22Rv1 (cell line): ENCODE measurements around the gene ARMC2.

Experiments used
- H3K27ac ChIP-seq: fragments of 450-650 bp; 2 replicates; pipeline ENCODE4 v1.5.1; 2017
- ZFX ChIP-seq: fragments of 450-650 bp; IDR thresholded peaks from 2 replicates; pipeline ENCODE4 v1.6.1; 2017; ENCODE audit warnings: antibody characterized with exemption, borderline replicate concordance
- TF ChIP-seq, protein P1 (sequence below): fragments of 450-650 bp; IDR thresholded peaks from 2 replicates; pipeline ENCODE4 v1.5.1; 2017; ENCODE audit warnings: mild to moderate bottlenecking

The ARMC2 gene

DNA sequence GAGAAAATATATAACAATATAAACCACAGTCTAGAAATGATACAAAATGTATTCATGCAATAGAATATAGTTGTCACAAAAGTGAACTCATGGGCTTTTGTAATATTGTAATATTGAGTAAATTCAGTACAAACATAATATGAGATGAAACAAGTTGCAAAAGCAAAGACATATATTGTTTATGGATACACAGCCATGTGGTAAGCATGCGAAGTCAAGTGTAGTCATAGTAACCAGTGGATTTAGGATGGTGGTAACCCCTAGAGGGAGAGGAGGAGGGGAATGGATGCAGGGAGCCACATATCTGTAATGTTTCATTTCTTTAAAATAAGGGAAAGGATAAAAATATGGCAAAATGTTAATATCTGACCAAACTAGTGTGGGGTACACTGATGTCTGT is 47.3 kb downstream of the ARMC2 start:
- H3K27ac ChIP-seq, result no peak overlapping the region
- TF ChIP-seq ZFX, result no peak
- TF ChIP-seq, protein P1, sequence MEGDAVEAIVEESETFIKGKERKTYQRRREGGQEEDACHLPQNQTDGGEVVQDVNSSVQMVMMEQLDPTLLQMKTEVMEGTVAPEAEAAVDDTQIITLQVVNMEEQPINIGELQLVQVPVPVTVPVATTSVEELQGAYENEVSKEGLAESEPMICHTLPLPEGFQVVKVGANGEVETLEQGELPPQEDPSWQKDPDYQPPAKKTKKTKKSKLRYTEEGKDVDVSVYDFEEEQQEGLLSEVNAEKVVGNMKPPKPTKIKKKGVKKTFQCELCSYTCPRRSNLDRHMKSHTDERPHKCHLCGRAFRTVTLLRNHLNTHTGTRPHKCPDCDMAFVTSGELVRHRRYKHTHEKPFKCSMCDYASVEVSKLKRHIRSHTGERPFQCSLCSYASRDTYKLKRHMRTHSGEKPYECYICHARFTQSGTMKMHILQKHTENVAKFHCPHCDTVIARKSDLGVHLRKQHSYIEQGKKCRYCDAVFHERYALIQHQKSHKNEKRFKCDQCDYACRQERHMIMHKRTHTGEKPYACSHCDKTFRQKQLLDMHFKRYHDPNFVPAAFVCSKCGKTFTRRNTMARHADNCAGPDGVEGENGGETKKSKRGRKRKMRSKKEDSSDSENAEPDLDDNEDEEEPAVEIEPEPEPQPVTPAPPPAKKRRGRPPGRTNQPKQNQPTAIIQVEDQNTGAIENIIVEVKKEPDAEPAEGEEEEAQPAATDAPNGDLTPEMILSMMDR, result no peak

GRCh38 chr6:108896111-108896661 is 48.0 kb downstream of the ARMC2 start:
- 0 out of 2 replicates have a peak overlapping the region, but pooled peaks have one; percentile 56 for H3K27ac ChIP-seq
- no peak for TF ChIP-seq ZFX
- TF ChIP-seq, protein P1, result no peak

DNA sequence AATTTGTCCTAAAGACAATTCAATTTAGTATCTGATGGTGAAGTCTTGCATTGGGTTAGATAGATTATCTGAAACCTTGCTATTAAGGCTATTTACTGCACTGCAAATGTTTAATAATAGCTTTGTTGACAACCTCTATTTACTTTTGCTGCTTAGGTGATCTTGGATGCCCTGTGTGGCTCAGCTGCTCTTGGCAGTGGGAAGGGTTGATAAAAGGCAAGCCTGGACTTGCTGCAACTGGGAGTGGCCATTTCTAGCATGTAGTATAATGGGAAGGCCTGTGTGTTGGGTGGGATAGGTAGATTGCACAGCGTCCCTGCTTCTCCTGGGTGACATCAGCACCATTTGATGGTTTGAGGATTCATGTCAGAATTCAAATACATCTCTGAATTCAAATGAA is 49.1 kb downstream of the ARMC2 start:
- TF ChIP-seq ZFX, result no peak
- TF ChIP-seq, protein P1, result no peak
- peak overlapping the region; percentile 56 for H3K27ac ChIP-seq

- H3K27ac ChIP-seq, result no peak overlapping the region
Observed at GRCh38 chr6:108902382-108902792, 54.2 kb downstream of the ARMC2 start.

DNA sequence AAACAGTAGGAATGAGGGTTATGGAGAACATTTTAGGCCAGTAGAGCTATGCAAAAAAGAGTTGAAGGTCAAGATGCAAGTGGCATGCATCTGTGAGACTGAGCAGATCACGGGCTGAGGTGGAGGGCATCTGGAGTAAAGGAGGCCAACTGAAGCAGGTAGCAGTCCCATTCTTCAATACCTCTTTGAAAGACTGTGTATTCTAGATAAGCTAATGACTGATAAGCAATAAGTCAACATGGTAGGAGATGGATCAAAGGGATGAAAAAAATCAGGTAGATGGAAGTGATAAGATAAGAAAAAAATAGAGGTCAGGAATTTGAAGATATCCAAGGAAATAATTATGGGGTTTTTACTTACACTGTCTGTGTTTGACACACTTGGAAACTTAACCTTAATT is 55.6 kb downstream of the ARMC2 start:
- no peak for TF ChIP-seq ZFX
- TF ChIP-seq, protein P1, result no peak
- H3K27ac ChIP-seq, result no peak overlapping the region

More at GRCh38 chr6:108902382-108902792, 54.2 kb downstream of the ARMC2 start:
- TF ChIP-seq ZFX, result no peak
- TF ChIP-seq, protein P1, result no peak

- no peak overlapping the region for H3K27ac ChIP-seq
Observed at GRCh38 chr6:108904741-108905140, 56.5 kb downstream of the ARMC2 start.

More at GRCh38 chr6:108904741-108905140, 56.5 kb downstream of the ARMC2 start:
- no peak for TF ChIP-seq ZFX
- TF ChIP-seq, protein P1, result no peak
